ENCODE measurements around the gene INPP5D.

INPP5D gene

GRCh38 chr2:233055362-233055761 is 4.8 kb upstream of the INPP5D start:
- TF ChIP-seq CTCF (IDR thresholded peaks at IDR 0.05; ENCODE audit: low read depth, low read length), result no peak
- DNase-seq (ENCODE audit: extremely low read depth, low read depth), result no peak

GRCh38 chr2:233056961-233057605 is 3.1 kb upstream of the INPP5D start:
- TF ChIP-seq CTCF (IDR thresholded peaks at IDR 0.05; ENCODE audit: low read depth, low read length), result no peak

GRCh38 chr2:233058717-233059546 is 1.2 kb upstream of the INPP5D start:
- no peak for TF ChIP-seq CTCF (IDR thresholded peaks at IDR 0.05; ENCODE audit: low read depth, low read length)
- DNase-seq (ENCODE audit: extremely low read depth, low read depth), result no peak

More at GRCh38 chr2:233056961-233057605, 3.1 kb upstream of the INPP5D start:
- DNase-seq (ENCODE audit: extremely low read depth, low read depth), result no peak

GRCh38 chr2:233059547-233059796 is 670 bp upstream of the INPP5D start:
- DNase-seq (ENCODE audit: extremely low read depth, low read depth), result no peak
- TF ChIP-seq CTCF (IDR thresholded peaks at IDR 0.05; ENCODE audit: low read depth, low read length), result no peak

GRCh38 chr2:233060501-233060979 is 398 bp downstream of the INPP5D start:
- DNase-seq (ENCODE audit: extremely low read depth, low read depth), result no peak
- TF ChIP-seq CTCF (IDR thresholded peaks at IDR 0.05; ENCODE audit: low read depth, low read length), result no peak

- no peak for TF ChIP-seq CTCF (IDR thresholded peaks at IDR 0.05; ENCODE audit: low read depth, low read length)
These were observed 943 bp downstream of the INPP5D start for GRCh38 chr2:233060980-233061590.

More at GRCh38 chr2:233060980-233061590, 943 bp downstream of the INPP5D start:
- no peak for DNase-seq (ENCODE audit: extremely low read depth, low read depth)
